ENCODE results near the gene HOXA3. TPM values are rescaled to one million over a fixed set of nuclear protein-coding genes. Genes with fewer than 3 reads are reported as not detected.

Gene HOXA3
- total and polyA plus RNA-seq, 9 of the 15 experiments (the other 6 are each of a cell fraction or from before 2014, with no cell fraction given), result 0.04 to 0.13 TPM; not detected in 7

GRCh38 chr7:27199849-27200760 is 47.7 kb upstream of the HOXA3 start, which contains the start of gene HOXA13:
Gene HOXA13, minus strand, starts transcription at chr7:27200091. Its CDS starts 14 bp downstream, at chr7:27200077.
- FAIRE-seq (no peak), DNase-seq (ENCODE audit: extremely low read depth in 1 of 4, low spot score in 3 of 4) (peak in 3 of 4 experiments; percentile 5 to 61 (median 55)), ATAC-seq (peak; percentile 63)
- H2AFZ ChIP-seq (ENCODE audit: low read depth, low read length), result no peak within 1 kb of the TSS
- H3K4me1 ChIP-seq (replicated peaks in 1 of 2; ENCODE audit: control insufficient read depth in 2 of 2, insufficient read depth in 2 of 2, low read length in 2 of 2), result peaks cover 0 to 13% of the 10 kb centered on the region in 2 experiments; a peak in 1 of 5 replicates
- H3K27ac ChIP-seq (ENCODE audit: extremely low read depth, low read depth, low read length), result no peak within 1 kb of the TSS
- CTCF ChIA-PET (ENCODE audit: low intra/inter-chr PET ratio), result interaction anchor here (0.6 kb wide), 1 partner anchor 1492 kb away, joined by 3 read pairs; no protein-coding TSS in a partner anchor
- WGBS (ENCODE audit: insufficient coverage, low coverage, missing lambda C conversion rate), result 10% methylated on average over 29 of the region's 99 CpGs
- POLR2A ChIA-PET, result interaction anchor here (0.5 kb wide), 1 partner anchor 705 kb away, joined by 3 read pairs; no protein-coding TSS in a partner anchor
- no peak within 1 kb of the TSS for H3K4me3 ChIP-seq
- peaks cover 40 to 60% of the 10 kb centered on the region in 2 experiments for H3K27me3 ChIP-seq (ENCODE audit: control insufficient read depth in 2 of 2, insufficient read depth in 2 of 2, low read length in 2 of 2)
- in situ Hi-C loops (cut with MboI), result loop anchor here (5.0 to 10.0 kb wide), 4 partner anchors 375 to 817 kb away; no protein-coding TSS in a partner anchor
- BruUV-seq (replicated peaks), result no TSS peak
- no peak within 1 kb of the TSS for H3K9ac ChIP-seq (ENCODE audit: insufficient read depth in 1 of 2, low read depth in 2 of 2, low read length in 2 of 2)
- 0 out of 2 replicates have a peak, but pooled peaks cover 3% of the 10 kb centered on the region for H4K20me1 ChIP-seq (replicated peaks; ENCODE audit: control insufficient read depth, insufficient read depth, low read length)
- H3K36me3 ChIP-seq (ENCODE audit: control insufficient read depth, insufficient read depth, low read length), result no peaks in the 10 kb centered on the region
- no peaks in the 10 kb centered on the region for H3K9me1 ChIP-seq (ENCODE audit: control insufficient read depth, insufficient read depth, low read length)
- no peaks in the 10 kb centered on the region for H3K79me2 ChIP-seq (ENCODE audit: control insufficient read depth, insufficient read depth, low read length)
- no peak within 1 kb of the TSS for H3K4me2 ChIP-seq (ENCODE audit: insufficient read depth, low read length)
- no peak for TF ChIP-seq ELF2 (CRISPR knock-in tag; IDR thresholded peaks at IDR 0.05)
- no peak for TF ChIP-seq KHSRP (IDR thresholded peaks at IDR 0.05)
- no peak for TF ChIP-seq DIDO1 (tag; IDR thresholded peaks at IDR 0.05; ENCODE audit: low read depth)
- no peak for TF ChIP-seq ZNF146 (CRISPR knock-in tag; IDR thresholded peaks at IDR 0.05; ENCODE audit: unreplicated experiment)
- TF ChIP-seq ZNF561 (CRISPR knock-in tag; conservative IDR thresholded peaks at IDR 0.05), result no peak
- TF ChIP-seq ZNF77 (CRISPR knock-in tag; IDR thresholded peaks at IDR 0.05), result no peak
- TF ChIP-seq C11orf30 (IDR thresholded peaks at IDR 0.05; ENCODE audit: low read depth), result no peak
- TF ChIP-seq RBM25 (IDR thresholded peaks at IDR 0.05; ENCODE audit: low read depth, low read length, severe bottlenecking), result no peak
- TF ChIP-seq, protein P1, sequence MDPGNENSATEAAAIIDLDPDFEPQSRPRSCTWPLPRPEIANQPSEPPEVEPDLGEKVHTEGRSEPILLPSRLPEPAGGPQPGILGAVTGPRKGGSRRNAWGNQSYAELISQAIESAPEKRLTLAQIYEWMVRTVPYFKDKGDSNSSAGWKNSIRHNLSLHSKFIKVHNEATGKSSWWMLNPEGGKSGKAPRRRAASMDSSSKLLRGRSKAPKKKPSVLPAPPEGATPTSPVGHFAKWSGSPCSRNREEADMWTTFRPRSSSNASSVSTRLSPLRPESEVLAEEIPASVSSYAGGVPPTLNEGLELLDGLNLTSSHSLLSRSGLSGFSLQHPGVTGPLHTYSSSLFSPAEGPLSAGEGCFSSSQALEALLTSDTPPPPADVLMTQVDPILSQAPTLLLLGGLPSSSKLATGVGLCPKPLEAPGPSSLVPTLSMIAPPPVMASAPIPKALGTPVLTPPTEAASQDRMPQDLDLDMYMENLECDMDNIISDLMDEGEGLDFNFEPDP (CRISPR knock-in tag; IDR thresholded peaks at IDR 0.05), result no peak
- no peak for TF ChIP-seq CBX1 (IDR thresholded peaks at IDR 0.05; ENCODE audit: low read depth)
- no peak for TF ChIP-seq ZNF41 (CRISPR knock-in tag; conservative IDR thresholded peaks at IDR 0.05)
- TF ChIP-seq HEY1 (CRISPR knock-in tag; IDR thresholded peaks at IDR 0.05; ENCODE audit: borderline replicate concordance), result no peak
- TF ChIP-seq MAFK (IDR thresholded peaks at IDR 0.05; ENCODE audit: low read length), result no peak
- no peak for TF ChIP-seq ZNF324 (CRISPR knock-in tag; IDR thresholded peaks at IDR 0.05)
- no peak for TF ChIP-seq HMG20B (CRISPR knock-in tag; IDR thresholded peaks at IDR 0.05)
- TF ChIP-seq STAT6 (CRISPR knock-in tag; IDR thresholded peaks at IDR 0.05), result no peak
- intact Hi-C loops (cut with micrococcal nuclease), result loop anchor here (5.0 kb wide), 2 partner anchors 377 to 572 kb away; no protein-coding TSS in a partner anchor
- no peaks in the 10 kb centered on the region for H3K9me3 ChIP-seq (replicated peaks; ENCODE audit: control insufficient read depth, insufficient read depth, low read depth, low read length)

Data from K562 (cell line).